Gastrocnemius medialis (tissue), 4 donors: Measurements from ENCODE around the gene ISG15.

Experiments used
- POLR2A ChIP-seq, 2 donors: fragments of 450-650 bp; IDR thresholded peaks; one replicate each; pipeline ENCODE4 v1.6.1; 2017; ENCODE audit warnings: antibody characterized with exemption in 2 of 2, mild to moderate bottlenecking in 2 of 2, moderate library complexity in 2 of 2
- TF ChIP-seq, protein P1 (sequence below), 5 experiments: fragments of 450-650 bp in 3 of 5; fragments of 200-600 bp in 2 of 5; sonication (generic) in 2 of 5; IDR thresholded peaks in 4 of 5; conservative IDR thresholded peaks in 1 of 5; 1 replicate in 4 of 5; 2 replicates in 1 of 5; pipeline ENCODE4 v1.5.1; 2016 to 2019; ENCODE audit warnings: antibody characterized with exemption in 5 of 5, mild to moderate bottlenecking in 3 of 5, moderate library complexity in 3 of 5

DNA sequence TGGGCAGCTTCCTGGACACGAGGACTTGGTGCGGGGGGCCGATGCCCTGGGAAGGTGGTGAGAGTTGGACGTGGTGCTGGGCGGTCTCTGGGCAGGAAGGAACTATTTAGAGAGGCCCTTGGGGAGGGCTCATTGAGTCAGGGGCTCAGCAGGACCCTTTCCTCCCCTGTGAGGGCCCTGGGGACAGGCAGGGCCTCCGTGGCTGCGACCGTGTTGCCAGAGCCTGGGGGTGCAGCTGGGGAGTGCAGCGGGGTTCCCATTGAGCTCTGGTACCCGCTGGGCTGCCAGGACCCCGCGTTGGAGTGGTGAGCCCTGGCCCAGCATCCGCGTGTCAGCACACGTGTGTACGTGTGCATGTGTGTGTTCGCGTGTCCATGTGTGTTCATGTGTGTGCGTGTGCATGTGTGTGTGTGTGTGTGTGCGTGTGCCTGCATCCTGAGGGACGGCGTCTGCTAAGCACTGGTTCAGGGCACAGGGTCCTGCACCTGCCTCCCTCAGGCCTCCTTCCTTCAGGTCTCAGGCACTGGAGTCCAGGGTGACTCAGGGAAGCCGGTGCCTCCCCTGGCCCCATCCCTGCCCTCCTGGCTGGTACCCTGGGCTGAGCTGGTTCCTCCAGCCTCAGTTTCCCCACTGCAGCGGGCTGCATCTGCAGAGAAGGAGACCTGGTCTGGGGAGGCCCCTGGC is 50.1 kb downstream of the ISG15 start:
- TF ChIP-seq POLR2A (IDR thresholded peaks at IDR 0.05), result no peak
- TF ChIP-seq, protein P1, sequence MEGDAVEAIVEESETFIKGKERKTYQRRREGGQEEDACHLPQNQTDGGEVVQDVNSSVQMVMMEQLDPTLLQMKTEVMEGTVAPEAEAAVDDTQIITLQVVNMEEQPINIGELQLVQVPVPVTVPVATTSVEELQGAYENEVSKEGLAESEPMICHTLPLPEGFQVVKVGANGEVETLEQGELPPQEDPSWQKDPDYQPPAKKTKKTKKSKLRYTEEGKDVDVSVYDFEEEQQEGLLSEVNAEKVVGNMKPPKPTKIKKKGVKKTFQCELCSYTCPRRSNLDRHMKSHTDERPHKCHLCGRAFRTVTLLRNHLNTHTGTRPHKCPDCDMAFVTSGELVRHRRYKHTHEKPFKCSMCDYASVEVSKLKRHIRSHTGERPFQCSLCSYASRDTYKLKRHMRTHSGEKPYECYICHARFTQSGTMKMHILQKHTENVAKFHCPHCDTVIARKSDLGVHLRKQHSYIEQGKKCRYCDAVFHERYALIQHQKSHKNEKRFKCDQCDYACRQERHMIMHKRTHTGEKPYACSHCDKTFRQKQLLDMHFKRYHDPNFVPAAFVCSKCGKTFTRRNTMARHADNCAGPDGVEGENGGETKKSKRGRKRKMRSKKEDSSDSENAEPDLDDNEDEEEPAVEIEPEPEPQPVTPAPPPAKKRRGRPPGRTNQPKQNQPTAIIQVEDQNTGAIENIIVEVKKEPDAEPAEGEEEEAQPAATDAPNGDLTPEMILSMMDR (IDR thresholded peaks at IDR 0.05 in 4 of 5, conservative IDR thresholded peaks at IDR 0.05 in 1 of 5), result no peak
